HG03565 (cell line): ENCODE data around the gene SFXN5.

ENCODE experiments used
- ATAC-seq: cut with Tn5 transposase; IDR thresholded peaks from one replicate; pipeline ENCODE4 v1.9.1; 2021; ENCODE audit warnings: mild to moderate bottlenecking, moderate library complexity; ENCODE audit not compliant: unreplicated experiment

Gene SFXN5

GRCh38 chr2:72927619-72928550 is 143.6 kb downstream of the SFXN5 start:
- no peak for ATAC-seq

GRCh38 chr2:72926811-72927465 is 144.6 kb downstream of the SFXN5 start:
- ATAC-seq: no peak

DNA sequence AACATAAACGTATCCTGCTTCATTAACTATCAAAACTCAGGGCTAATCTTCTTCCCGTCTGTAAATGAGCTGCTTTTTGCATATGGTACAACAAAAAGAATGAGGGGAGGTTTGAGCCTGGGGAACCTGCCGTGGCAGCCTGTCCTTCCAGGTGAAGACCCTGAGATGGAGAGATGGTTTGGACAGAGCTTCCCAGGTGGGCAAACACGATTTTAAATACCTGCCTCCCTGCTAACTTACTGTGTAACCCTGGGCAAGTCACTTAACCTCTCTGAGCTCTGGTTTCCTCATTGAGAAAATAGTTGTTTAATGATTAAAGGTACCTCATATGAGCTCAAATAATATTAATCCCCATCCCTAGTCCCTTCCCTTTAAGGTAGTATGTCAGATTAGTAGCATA is 145.1 kb downstream of the SFXN5 start:
- ATAC-seq: no peak

- no peak for ATAC-seq
Observed at GRCh38 chr2:72925328-72925943, 146.1 kb downstream of the SFXN5 start.

GRCh38 chr2:72924353-72925240 is 146.9 kb downstream of the SFXN5 start:
- ATAC-seq: no peak

DNA sequence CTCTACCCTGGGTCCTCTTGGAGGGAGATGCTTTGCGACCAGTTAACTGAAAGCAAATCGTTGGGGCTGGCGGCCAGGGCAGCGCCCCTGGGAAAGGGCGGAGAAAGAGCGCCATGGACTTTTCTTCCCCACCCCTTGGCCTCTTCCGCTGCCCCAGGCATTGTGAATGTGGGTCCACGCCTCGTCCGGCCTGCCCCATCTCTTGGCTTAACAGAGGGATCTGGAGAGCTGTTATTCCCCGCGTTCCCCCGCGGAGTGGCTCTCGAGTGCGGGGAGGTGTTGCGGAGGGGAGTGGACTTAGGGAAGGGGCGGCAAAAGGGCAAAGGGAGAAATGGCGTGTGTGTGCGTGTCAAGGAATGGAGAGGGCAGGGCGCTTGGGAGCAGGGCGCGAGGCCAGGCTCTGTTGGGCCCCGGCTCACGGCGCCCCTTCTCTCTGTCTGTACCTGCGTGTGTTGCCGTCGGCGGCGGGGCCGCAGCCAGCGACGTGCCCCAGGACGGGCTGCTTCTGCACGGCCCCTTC is 147.6 kb downstream of the SFXN5 start:
- ATAC-seq: no peak

DNA sequence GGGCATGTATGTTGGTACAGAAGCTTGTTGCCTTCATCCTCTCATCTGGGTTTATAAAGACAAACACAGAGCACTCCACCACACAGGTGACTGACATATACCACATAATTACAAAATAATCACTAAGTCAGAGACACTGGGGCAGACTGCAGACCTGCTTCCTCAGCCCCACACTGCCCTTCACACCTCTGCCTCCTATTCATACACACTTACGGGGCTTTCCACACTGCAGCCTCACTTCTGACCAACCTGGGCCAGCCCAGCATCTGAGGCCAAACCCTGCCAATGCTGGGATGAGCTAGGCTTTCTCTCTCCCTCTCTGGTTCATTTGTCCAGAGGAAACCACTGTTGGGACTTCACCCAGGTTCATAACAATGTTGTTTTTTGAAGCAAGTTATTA is 149.7 kb downstream of the SFXN5 start:
- no peak for ATAC-seq

- no peak for ATAC-seq
Observed at GRCh38 chr2:72921088-72921851, 150.2 kb downstream of the SFXN5 start.

DNA sequence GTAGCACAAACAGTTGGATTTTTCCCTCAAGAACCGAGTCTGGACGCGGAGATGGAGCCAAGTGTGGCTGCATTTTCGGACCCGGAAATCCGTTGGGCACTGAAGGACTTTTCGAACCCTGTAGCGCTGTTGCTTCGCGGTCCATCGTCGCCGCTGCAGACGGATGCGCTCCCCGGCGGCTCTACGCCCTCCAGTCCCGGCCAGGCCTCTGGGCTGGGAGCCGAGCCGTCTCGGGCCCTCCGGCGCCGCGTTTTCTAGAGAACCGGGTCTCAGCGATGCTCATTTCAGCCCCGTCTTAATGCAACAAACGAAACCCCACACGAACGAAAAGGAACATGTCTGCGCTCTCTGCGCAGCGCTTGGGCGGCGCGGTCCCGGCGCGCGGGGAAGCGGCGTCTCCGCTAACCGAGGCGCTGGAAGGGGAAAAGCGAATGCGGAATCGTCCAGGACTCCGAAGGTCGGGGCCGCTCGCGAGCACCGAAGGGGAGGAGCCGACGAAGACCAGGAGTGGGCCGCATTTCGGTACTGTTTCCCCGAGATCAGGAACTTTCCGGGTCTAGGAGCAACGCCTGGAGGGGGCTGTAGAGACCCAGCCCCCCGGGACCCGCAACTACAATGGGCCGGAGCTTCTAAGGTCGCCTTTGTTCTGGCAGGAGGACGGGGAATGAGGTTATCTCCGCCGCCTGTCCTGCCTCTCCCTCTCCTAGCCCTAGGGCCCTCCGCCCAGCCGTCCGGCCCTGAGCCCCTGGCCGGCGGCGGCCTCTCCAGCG is 151.0 kb downstream of the SFXN5 start:
- no peak for ATAC-seq

GRCh38 chr2:72919414-72920317 is 151.8 kb downstream of the SFXN5 start:
- ATAC-seq: no peak

DNA sequence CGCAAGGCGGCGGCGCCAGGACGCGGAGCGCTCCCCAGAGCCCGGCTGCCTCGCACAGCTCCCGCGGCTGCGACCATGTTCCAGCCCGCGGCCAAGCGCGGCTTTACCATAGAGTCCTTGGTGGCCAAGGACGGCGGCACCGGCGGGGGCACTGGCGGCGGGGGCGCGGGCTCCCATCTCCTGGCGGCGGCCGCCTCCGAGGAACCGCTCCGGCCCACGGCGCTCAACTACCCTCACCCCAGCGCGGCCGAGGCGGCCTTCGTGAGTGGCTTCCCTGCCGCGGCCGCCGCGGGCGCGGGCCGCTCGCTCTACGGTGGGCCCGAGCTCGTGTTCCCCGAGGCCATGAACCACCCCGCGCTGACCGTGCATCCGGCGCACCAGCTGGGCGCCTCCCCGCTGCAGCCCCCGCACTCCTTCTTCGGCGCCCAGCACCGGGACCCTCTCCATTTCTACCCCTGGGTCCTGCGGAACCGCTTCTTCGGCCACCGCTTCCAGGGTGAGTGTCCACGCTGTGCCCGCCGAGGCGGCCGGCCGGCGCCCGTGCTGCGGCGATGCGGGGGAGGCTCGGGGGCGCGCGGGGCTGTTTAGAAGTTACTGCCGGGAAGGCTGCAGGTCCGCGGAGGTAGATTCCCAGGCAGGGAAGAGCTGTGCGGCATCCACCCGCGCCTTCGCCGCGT is 153.5 kb downstream of the SFXN5 start:
- ATAC-seq: no peak

DNA sequence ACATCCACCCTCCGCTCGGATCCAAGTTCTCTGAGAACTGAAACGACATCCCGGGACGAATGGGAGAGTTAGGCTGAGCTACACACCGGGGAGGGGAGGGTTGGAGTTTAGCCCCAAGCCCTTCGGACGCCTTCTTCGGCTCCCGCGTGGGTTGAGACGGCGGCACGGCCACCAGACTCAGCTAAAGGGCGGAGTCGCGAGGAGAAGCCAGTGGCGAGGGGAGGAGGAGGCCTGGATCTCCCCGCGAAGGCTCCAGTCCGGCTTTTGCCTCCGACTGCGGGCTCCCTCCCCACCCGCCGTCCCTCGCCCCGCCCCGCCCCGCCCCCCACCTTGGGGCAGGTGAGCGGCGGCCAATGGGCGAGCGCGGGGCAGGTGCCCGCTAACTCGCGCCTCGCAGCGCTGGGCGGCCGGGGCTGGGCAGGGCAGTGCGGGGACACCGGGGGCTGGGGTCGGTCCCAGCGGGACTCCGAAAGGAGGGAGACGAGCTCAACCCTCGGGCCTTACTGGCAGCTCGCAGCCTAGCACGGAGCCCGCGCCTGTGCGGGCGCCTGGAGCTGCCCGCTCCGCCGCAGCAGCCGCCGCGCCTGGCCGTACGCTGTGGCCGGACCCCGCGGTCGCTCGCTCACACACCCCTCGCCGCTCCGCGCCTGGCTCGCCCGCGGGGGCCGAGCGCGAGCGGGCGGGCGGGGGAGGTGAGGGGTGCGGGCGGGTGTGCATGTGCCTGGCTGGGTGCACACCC is 154.2 kb downstream of the SFXN5 start, which contains the start of gene EMX1:
EMX1 (plus strand) TSS at position 382 of the 739 bp plus-strand sequence; CDS start at position 716, 334 bp downstream.
- no peak for ATAC-seq

- no peak for ATAC-seq
Observed at GRCh38 chr2:72916743-72917137, 154.8 kb downstream of the SFXN5 start.

GRCh38 chr2:72915907-72916742 is 155.4 kb downstream of the SFXN5 start:
- peak; percentile 61 for ATAC-seq

DNA sequence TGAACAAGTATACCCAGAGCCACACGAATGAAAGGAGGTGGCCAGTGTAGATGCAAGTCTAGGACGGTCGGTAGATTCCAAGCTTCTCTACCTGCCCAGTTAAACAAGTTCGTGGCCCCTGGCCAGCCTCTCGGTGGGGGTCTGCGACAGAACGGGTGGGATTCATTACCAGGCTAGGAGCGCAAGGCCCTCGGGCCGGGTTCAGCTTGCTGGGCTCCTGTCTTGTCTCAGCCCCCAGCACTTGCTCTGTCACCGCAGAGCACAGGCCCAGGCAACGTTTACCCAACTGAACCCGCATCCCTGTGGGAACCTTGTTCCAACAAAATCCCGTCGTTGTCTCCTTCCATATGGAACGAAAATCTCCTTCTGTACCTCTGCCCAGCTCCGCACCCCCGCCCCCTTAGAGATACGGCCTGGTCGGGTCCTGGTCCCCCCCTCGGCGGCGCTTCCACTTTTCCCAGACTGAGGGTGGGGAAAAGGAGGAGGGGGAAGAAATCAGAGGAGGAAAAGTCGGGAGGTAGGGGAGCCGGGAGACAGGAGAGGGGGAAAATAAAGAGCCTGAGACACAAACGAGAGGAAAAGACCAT is 156.1 kb downstream of the SFXN5 start:
- no peak for ATAC-seq
